Activated naive CD4-positive, alpha-beta T cell treated with anti-CD3 and anti-CD28 coated beads for 36 hours (primary cell): ENCODE data around the gene REEP6. TPM values are rescaled to one million over a fixed set of nuclear protein-coding genes. Genes with fewer than 3 reads are reported as not detected.

Experiments
- CTCF ChIA-PET: fragments of 350-600 bp; sonication (Branson Sonifier 250); formaldehyde crosslinking; loops from one replicate; lab custom pipeline; 2021; ENCODE audit warnings: antibody characterized with exemption; lab: Charles Lee
- DNase-seq: peaks from one replicate; pipeline ENCODE4 v3.0.0-alpha.2; 2020
- H3K27ac Mint-ChIP-seq: one replicate; pipeline ENCODE4 v1.8.0; 2021; ENCODE audit warnings: mild to moderate bottlenecking, mixed read lengths
- H3K27me3 Mint-ChIP-seq: one replicate; pipeline ENCODE4 v1.8.0; 2021; ENCODE audit warnings: low read depth, mixed read lengths
- H3K36me3 Mint-ChIP-seq: one replicate; pipeline ENCODE4 v1.8.0; 2021; ENCODE audit warnings: low read depth, mixed read lengths
- H3K4me1 Mint-ChIP-seq: one replicate; pipeline ENCODE4 v1.8.0; 2021; ENCODE audit warnings: low read depth, mixed read lengths
- H3K4me3 Mint-ChIP-seq: one replicate; pipeline ENCODE4 v1.8.0; 2021; ENCODE audit warnings: mild to moderate bottlenecking, moderate library complexity, mixed read lengths
- H3K9me3 Mint-ChIP-seq: one replicate; pipeline ENCODE4 v1.8.0; 2021; ENCODE audit warnings: mixed read lengths
- intact Hi-C: fragments of 100-400 bp; cut with micrococcal nuclease; formaldehyde crosslinking; loops from one replicate; pipeline ENCODE4 v1.15.1; 2023
- total RNA-seq, 2 experiments: library from RNA; stranded (reverse); gene quantifications; one replicate each; pipeline ENCODE4 v1.2.3, GENCODE V29; 2021

The REEP6 gene
- total RNA-seq, 2 experiments from 2014 or later = 1.3 to 1.6 TPM

DNA sequence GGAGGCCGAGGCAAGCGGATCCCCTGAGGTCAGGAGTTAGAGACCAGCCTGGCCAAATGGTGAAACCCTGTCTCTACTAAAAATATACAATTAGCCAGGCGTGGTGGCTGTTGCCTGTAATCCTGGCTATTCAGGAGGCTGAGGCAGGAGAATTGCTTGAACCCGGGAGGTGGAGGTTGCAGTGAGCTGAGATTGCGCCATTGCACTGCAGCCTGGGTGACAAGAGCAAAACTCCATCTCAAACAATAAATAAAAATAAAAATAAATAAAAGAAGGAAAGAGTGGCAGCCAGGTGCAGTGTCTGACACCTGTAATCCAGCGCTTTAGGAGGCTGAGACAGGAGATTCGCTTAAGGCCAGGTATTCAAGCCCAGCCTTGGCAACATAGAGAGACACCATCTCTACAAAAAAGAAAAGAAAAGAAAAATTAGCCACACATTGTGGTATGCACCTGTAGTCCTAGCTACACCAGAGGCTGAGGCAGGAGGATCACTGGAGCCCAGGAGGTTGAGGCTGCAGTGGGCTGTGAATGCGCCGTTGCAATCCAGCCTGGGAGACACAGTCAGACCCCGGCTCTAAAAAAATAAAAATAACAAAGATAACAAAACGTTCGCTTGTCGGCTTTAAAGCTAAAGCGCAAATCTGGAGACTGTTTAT, 11.6 kb downstream of the REEP6 start:
- Mint-ChIP-seq H3K4me1 (peaks cover 7% of the 10 kb centered on the region), H3K9me3 (no peaks in the 10 kb centered on the region), H3K36me3 (no peaks in the 10 kb centered on the region), H3K27me3 (peaks cover 13% of the 10 kb centered on the region), H3K27ac (no peak overlapping the region), H3K4me3 (no peak overlapping the region)
- CTCF ChIA-PET = interaction anchor here (1.1 to 2.7 kb wide), 3 partner anchors 10 to 57 kb away, joined by 3 to 7 read pairs (median 3); no protein-coding TSS in a partner anchor
- intact Hi-C loops = no loop called here
- DNase-seq = no peak

GRCh38 chr19:1503089-1503924, 12.3 kb downstream of the REEP6 start:
- DNase-seq = peak; percentile 72
- Mint-ChIP-seq H3K36me3 (no peaks in the 10 kb centered on the region), H3K27ac (no peak overlapping the region), H3K27me3 (peaks cover 13% of the 10 kb centered on the region), H3K4me3 (no peak overlapping the region), H3K4me1 (peaks cover 11% of the 10 kb centered on the region), H3K9me3 (no peaks in the 10 kb centered on the region)
- intact Hi-C loops = no loop called here
- CTCF ChIA-PET = interaction anchor here (0.5 to 2.7 kb wide), 3 partner anchors 10 to 605 kb away, joined by 3 to 7 read pairs (median 3); no protein-coding TSS in a partner anchor

DNA sequence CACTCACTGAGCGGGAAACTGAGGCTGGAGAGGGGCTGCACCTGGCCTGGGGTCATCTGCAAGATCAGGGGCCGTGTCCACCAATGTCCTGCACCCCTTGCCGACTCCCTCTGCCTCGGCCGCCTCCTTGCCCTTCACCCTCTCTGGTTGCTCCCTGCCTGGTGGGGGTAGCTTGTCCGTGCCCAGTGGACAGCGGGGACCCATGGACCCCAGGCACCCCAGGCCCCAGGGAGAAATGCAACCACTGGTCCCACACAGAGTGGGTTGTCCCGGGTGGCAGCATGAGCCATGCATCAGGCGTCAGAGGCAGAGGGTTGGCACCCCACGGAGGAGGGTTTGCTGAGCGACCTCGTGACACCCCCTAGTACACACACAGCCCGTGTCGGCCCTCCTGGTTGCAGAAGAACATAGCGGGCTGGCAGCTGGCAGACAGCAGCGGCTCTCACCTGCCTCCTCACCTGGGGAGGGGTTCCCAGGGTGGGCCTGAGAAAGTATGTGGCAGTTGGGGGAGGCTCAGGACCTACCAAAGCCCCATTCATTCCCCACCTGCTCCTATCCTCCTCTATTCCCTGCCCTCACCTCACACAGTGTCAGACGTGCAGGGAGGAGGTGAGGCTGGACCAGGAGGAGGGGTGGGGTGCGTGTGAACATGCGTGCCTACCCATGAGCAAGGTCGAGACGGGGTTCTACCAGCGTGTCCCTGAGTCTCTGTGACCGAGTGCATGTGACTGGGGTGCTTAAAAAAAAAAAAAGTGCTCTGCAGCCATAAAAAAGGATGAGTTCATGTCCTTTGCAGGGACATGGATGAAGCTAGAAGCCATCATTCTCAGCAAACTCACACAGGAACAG, 13.2 kb downstream of the REEP6 start:
- H3K27ac Mint-ChIP-seq = no peak overlapping the region
- no peaks in the 10 kb centered on the region for H3K36me3 Mint-ChIP-seq
- DNase-seq = no peak
- intact Hi-C loops = no loop called here
- CTCF ChIA-PET = interaction anchor here (0.5 to 2.7 kb wide), 4 partner anchors 11 to 606 kb away, joined by 3 to 7 read pairs (median 3); no protein-coding TSS in a partner anchor
- peaks cover 13% of the 10 kb centered on the region for H3K27me3 Mint-ChIP-seq
- H3K4me1 Mint-ChIP-seq = peaks cover 13% of the 10 kb centered on the region
- H3K9me3 Mint-ChIP-seq = no peaks in the 10 kb centered on the region
- H3K4me3 Mint-ChIP-seq = no peak overlapping the region

- H3K4me3 Mint-ChIP-seq = no peak overlapping the region
- H3K36me3 Mint-ChIP-seq = no peaks in the 10 kb centered on the region
- no peak overlapping the region for H3K27ac Mint-ChIP-seq
- peaks cover 16% of the 10 kb centered on the region for H3K27me3 Mint-ChIP-seq
- no peaks in the 10 kb centered on the region for H3K9me3 Mint-ChIP-seq
- peaks cover 17% of the 10 kb centered on the region for H3K4me1 Mint-ChIP-seq
- CTCF ChIA-PET = interaction anchor here (0.6 to 2.7 kb wide), 2 partner anchors 12 to 215 kb away, joined by 3 to 7 read pairs; no protein-coding TSS in a partner anchor
- intact Hi-C loops = no loop called here
- no peak for DNase-seq
These were observed 14.0 kb downstream of the REEP6 start for GRCh38 chr19:1505012-1505411.

GRCh38 chr19:1505991-1506881, 15.3 kb downstream of the REEP6 start:
- Mint-ChIP-seq H3K4me3 (no peak overlapping the region), H3K27ac (no peak overlapping the region), H3K36me3 (no peaks in the 10 kb centered on the region), H3K9me3 (no peaks in the 10 kb centered on the region), H3K4me1 (peaks cover 18% of the 10 kb centered on the region), H3K27me3 (peaks cover 19% of the 10 kb centered on the region)
- CTCF ChIA-PET = interaction anchor here (1.0 kb wide), 1 partner anchor 24 kb away, joined by 3 read pairs; no protein-coding TSS in a partner anchor
- no peak for DNase-seq
- intact Hi-C loops = no loop called here

GRCh38 chr19:1507192-1507660, 16.2 kb downstream of the REEP6 start:
- no peak overlapping the region for H3K27ac Mint-ChIP-seq
- intact Hi-C loops = loop anchor here (1.0 kb wide), 1 partner anchor 17 kb away; the partner anchor contains the start of gene PCSK4
- peaks cover 19% of the 10 kb centered on the region for H3K4me1 Mint-ChIP-seq
- DNase-seq = no peak
- CTCF ChIA-PET = no interaction called here
- peaks cover 20% of the 10 kb centered on the region for H3K27me3 Mint-ChIP-seq
- H3K36me3 Mint-ChIP-seq = no peaks in the 10 kb centered on the region
- no peaks in the 10 kb centered on the region for H3K9me3 Mint-ChIP-seq
- H3K4me3 Mint-ChIP-seq = no peak overlapping the region

GRCh38 chr19:1507763-1508506, 17.0 kb downstream of the REEP6 start:
- CTCF ChIA-PET = no interaction called here
- Mint-ChIP-seq H3K4me1 (peaks cover 21% of the 10 kb centered on the region), H3K27ac (peak overlapping the region; percentile 20), H3K27me3 (peaks cover 15% of the 10 kb centered on the region), H3K36me3 (no peaks in the 10 kb centered on the region), H3K9me3 (no peaks in the 10 kb centered on the region), H3K4me3 (peak overlapping the region; percentile 77)
- peak; percentile 89 for DNase-seq
- intact Hi-C loops = loop anchor here (1.0 kb wide), 1 partner anchor 18 kb away; the partner anchor contains the start of gene PCSK4

GRCh38 chr19:1508507-1508856, 17.5 kb downstream of the REEP6 start:
- H3K4me1 Mint-ChIP-seq = peaks cover 19% of the 10 kb centered on the region
- H3K9me3 Mint-ChIP-seq = no peaks in the 10 kb centered on the region
- peaks cover 12% of the 10 kb centered on the region for H3K27me3 Mint-ChIP-seq
- intact Hi-C loops = no loop called here
- H3K4me3 Mint-ChIP-seq = no peak overlapping the region
- no peak overlapping the region for H3K27ac Mint-ChIP-seq
- CTCF ChIA-PET = no interaction called here
- no peak for DNase-seq
- no peaks in the 10 kb centered on the region for H3K36me3 Mint-ChIP-seq

- intact Hi-C loops = loop anchor here (5.0 kb wide), 1 partner anchor 233 kb away; the partner anchor contains the start of gene FAM174C
- H3K9me3 Mint-ChIP-seq = no peaks in the 10 kb centered on the region
- H3K27ac Mint-ChIP-seq = no peak overlapping the region
- H3K36me3 Mint-ChIP-seq = no peaks in the 10 kb centered on the region
- no peak for DNase-seq
- H3K27me3 Mint-ChIP-seq = peaks cover 6% of the 10 kb centered on the region
- H3K4me1 Mint-ChIP-seq = peaks cover 17% of the 10 kb centered on the region
- H3K4me3 Mint-ChIP-seq = no peak overlapping the region
- CTCF ChIA-PET = no interaction called here
These were observed 18.8 kb downstream of the REEP6 start for GRCh38 chr19:1509602-1510441.

GRCh38 chr19:1510442-1510806, 19.4 kb downstream of the REEP6 start:
- CTCF ChIA-PET = no interaction called here
- no peaks in the 10 kb centered on the region for H3K36me3 Mint-ChIP-seq
- H3K27ac Mint-ChIP-seq = no peak overlapping the region
- no peak overlapping the region for H3K4me3 Mint-ChIP-seq
- intact Hi-C loops = loop anchor here (5.0 kb wide), 1 partner anchor 233 kb away; the partner anchor contains the start of gene FAM174C
- no peak for DNase-seq
- H3K9me3 Mint-ChIP-seq = no peaks in the 10 kb centered on the region
- peaks cover 6% of the 10 kb centered on the region for H3K27me3 Mint-ChIP-seq
- H3K4me1 Mint-ChIP-seq = peaks cover 17% of the 10 kb centered on the region
